Pancreas (tissue), 10 donors: ENCODE data around the gene MCC. TPM values are rescaled to one million over a fixed set of nuclear protein-coding genes. Genes with fewer than 3 reads are reported as not detected.

Experiments
- ATAC-seq, 4 donors: fragments of 200-7000 bp; cut with Tn5 transposase; one replicate each; pipeline versions ENCODE4 v1.8.0 to v1.9.1; 2020; ENCODE audit warnings: mild to moderate bottlenecking in 4 of 4, moderate library complexity in 4 of 4
- DNase-seq, 6 donors: peaks; one replicate each; pipeline ENCODE4 v3.0.0-alpha.2; 2020
- FAIRE-seq: peaks from 2 replicates; lab custom pipeline; 2012; peaks lifted over from hg19 to GRCh38; lab: Jason Lieb, UNC
- H3K27ac ChIP-seq, 4 donors: fragments of 200-600 bp; sonication (generic); 1 replicate in 3 of 4; 2 replicates in 1 of 4; pipeline versions ENCODE4 v1.5.0 to v1.8.0; 2020
- H3K27me3 ChIP-seq, 4 donors: fragments of 200-600 bp; one replicate each; pipeline ENCODE4 v1.8.0; 2021
- H3K36me3 ChIP-seq, 3 donors: fragments of 200-600 bp; sonication (generic) in 1 of 3; one replicate each; pipeline versions ENCODE4 v1.5.0 to v1.8.0; 2020 to 2021
- H3K4me1 ChIP-seq, 3 donors: fragments of 200-600 bp; one replicate each; pipeline ENCODE4 v1.8.0; 2021
- H3K4me3 ChIP-seq, 4 donors: fragments of 200-600 bp; sonication (generic) in 2 of 4; one replicate each; pipeline versions ENCODE4 v1.5.0 to v1.8.0; 2020 to 2021
- H3K9me3 ChIP-seq, 4 donors: fragments of 200-600 bp; one replicate each; pipeline ENCODE4 v1.8.0; 2021
- CTCF ChIP-seq, 4 donors: fragments of 200-600 bp; sonication (generic) in 3 of 4; IDR thresholded peaks; one replicate each; pipeline versions ENCODE4 v1.5.0 to v1.8.0; 2021; ENCODE audit warnings: antibody characterized with exemption in 4 of 4
- WGBS, 2 donors: extraction: QIAGEN DNeasy Blood & Tissue Kit; methylation state at CpG; one replicate each; pipeline ENCODE4 v1.1.7; 2013; 5-methylcytosine and 5-hydroxymethylcytosine counted together
- intact Hi-C, 3 donors: fragments of 100-400 bp; cut with DNase I; formaldehyde crosslinking; loops; one replicate each; pipeline versions ENCODE4 v1.11.1 to v1.14.2; 2022
- polyA plus RNA-seq, 2 donors: library from polyadenylated mRNA; stranded (reverse); fragments of 200-250 nt; gene quantifications; one replicate each; pipeline ENCODE4 v1.2.3, GENCODE V29; 2013
- total RNA-seq, 6 donors: library from RNA; stranded (reverse); fragmentation: NEBNext Ultra II Directional in 4 of 6; extraction: Animal tissue kit (Norgen Biotek cat#: 25700) in 4 of 6; gene quantifications; one replicate each; pipeline versions ENCODE4 v1.2.1 to v1.2.4, GENCODE V29; 2021 to 2023
- donor health status: healthy with polysubstance abuse.
- donor health status: DM: no; HTN: no; CAD: no; lungs with moderate emphysema.
- donor health status: DM: no; HTN: no; CAD: no.
- donor health status: control.
- donor health status: control.
- donor health status: Bipolar disorder and iron deficiency.
- donor health status: DM: yes; HTN: yes; CAD: no.
- donor health status: DM: no; HTN: no; CAD: no.
- donor health status: DM: no; HTN: no; CAD: no.
- donor health status: DM: yes; HTN: yes; CAD: no.

The MCC gene
- total and polyA plus RNA-seq, 8 donors = 1.3 to 8.3 (median 4.0) TPM

- Histone ChIP-seq H3K36me3 (no peaks in the 10 kb centered on the region), H3K27ac (no peak overlapping the region), H3K4me1 (no peaks in the 10 kb centered on the region), H3K4me3 (no peak overlapping the region), H3K27me3 (no peaks in the 10 kb centered on the region), H3K9me3 (no peaks in the 10 kb centered on the region)
- ATAC-seq (no peak), DNase-seq (no peak), FAIRE-seq (no peak)
- 79 to 96% methylated on average over 1 of the region's 1 CpG for WGBS, 2 donors
- no peak for TF ChIP-seq CTCF (IDR thresholded peaks at IDR 0.05)
- intact Hi-C loops = no loop called here
These were observed 306.8 kb downstream of the MCC start for GRCh38 chr5:113181409-113181808.

- no peak overlapping the region for H3K27ac ChIP-seq
- FAIRE-seq = no peak
- no peaks in the 10 kb centered on the region for H3K36me3 ChIP-seq
- ATAC-seq = peak in 2 of 4 donors; percentile 59 to 73
- no peaks in the 10 kb centered on the region for H3K27me3 ChIP-seq
- TF ChIP-seq CTCF (IDR thresholded peaks at IDR 0.05) = no peak
- H3K4me3 ChIP-seq = no peak overlapping the region
- no peak for DNase-seq
- H3K4me1 ChIP-seq = no peaks in the 10 kb centered on the region
- no peaks in the 10 kb centered on the region for H3K9me3 ChIP-seq
- intact Hi-C loops = no loop called here
These were observed 309.1 kb downstream of the MCC start for GRCh38 chr5:113179156-113179555.

- FAIRE-seq (no peak), DNase-seq (no peak), ATAC-seq (no peak)
- no peaks in the 10 kb centered on the region for H3K4me1 ChIP-seq
- no peak overlapping the region for H3K4me3 ChIP-seq
- H3K27me3 ChIP-seq = no peaks in the 10 kb centered on the region
- H3K27ac ChIP-seq = no peak overlapping the region
- 69 to 72% methylated on average over 6 of the region's 6 CpGs for WGBS, 2 donors
- intact Hi-C loops = no loop called here
- no peak for TF ChIP-seq CTCF (IDR thresholded peaks at IDR 0.05)
- no peaks in the 10 kb centered on the region for H3K9me3 ChIP-seq
- H3K36me3 ChIP-seq = no peaks in the 10 kb centered on the region
These were observed 310.0 kb downstream of the MCC start for GRCh38 chr5:113178073-113178779.

GRCh38 chr5:113177225-113177624 lies 311.0 kb downstream of the MCC start:
- Histone ChIP-seq H3K36me3 (no peaks in the 10 kb centered on the region), H3K4me1 (no peaks in the 10 kb centered on the region), H3K9me3 (no peaks in the 10 kb centered on the region), H3K4me3 (no peak overlapping the region), H3K27me3 (no peaks in the 10 kb centered on the region), H3K27ac (no peak overlapping the region)
- DNase-seq (no peak), FAIRE-seq (no peak), ATAC-seq (no peak)
- WGBS, 2 donors = 81 to 96% methylated on average over 1 of the region's 1 CpG
- intact Hi-C loops = no loop called here
- no peak for TF ChIP-seq CTCF (IDR thresholded peaks at IDR 0.05)

GRCh38 chr5:113176734-113177133 lies 311.5 kb downstream of the MCC start:
- FAIRE-seq = no peak
- no peaks in the 10 kb centered on the region for H3K9me3 ChIP-seq
- DNase-seq = no peak
- no peak overlapping the region for H3K27ac ChIP-seq
- 74 to 86% methylated on average over 4 of the region's 4 CpGs for WGBS, 2 donors
- intact Hi-C loops = no loop called here
- no peak for ATAC-seq
- no peaks in the 10 kb centered on the region for H3K27me3 ChIP-seq
- no peak overlapping the region for H3K4me3 ChIP-seq
- H3K4me1 ChIP-seq = no peaks in the 10 kb centered on the region
- TF ChIP-seq CTCF (IDR thresholded peaks at IDR 0.05) = no peak
- no peaks in the 10 kb centered on the region for H3K36me3 ChIP-seq
